Vagina (tissue), 2 donors: ENCODE data around the gene PRRG2. TPM values are rescaled to one million over a fixed set of nuclear protein-coding genes. Genes with fewer than 3 reads are reported as not detected.

ENCODE experiments used
- DNase-seq, 2 donors: peaks; one replicate each; pipeline ENCODE4 v3.0.0-alpha.2; 2017; ENCODE audit errors: extremely low spot score in 2 of 2
- H3K27ac ChIP-seq: fragments of 200-600 bp; sonication (generic); one replicate; pipeline ENCODE4 v1.5.1; 2019
- H3K27me3 ChIP-seq: fragments of 200-600 bp; sonication (generic); one replicate; pipeline ENCODE4 v1.5.1; 2019
- H3K36me3 ChIP-seq, 2 donors: fragments of 200-600 bp; sonication (generic); one replicate each; pipeline ENCODE4 v1.5.1; 2017 to 2019
- H3K4me1 ChIP-seq: fragments of 200-600 bp; sonication (generic); one replicate; pipeline ENCODE4 v1.5.1; 2019
- H3K4me3 ChIP-seq, 2 donors: fragments of 200-600 bp; sonication (generic); 1 replicate in 1 of 2; 2 replicates in 1 of 2; pipeline ENCODE4 v1.5.1; 2016 to 2019
- H3K9me3 ChIP-seq: fragments of 200-600 bp; sonication (generic); one replicate; pipeline ENCODE4 v1.5.1; 2019
- CTCF ChIP-seq, 3 experiments: fragments of 450-650 bp in 2 of 3; fragments of 200-600 bp in 1 of 3; sonication (generic) in 1 of 3; IDR thresholded peaks; one replicate each; pipeline ENCODE4 v1.5.1; 2017 to 2019; ENCODE audit warnings: antibody characterized with exemption in 3 of 3, mild to moderate bottlenecking in 2 of 3, moderate library complexity in 2 of 3
- POLR2A ChIP-seq, 2 donors: fragments of 450-650 bp; IDR thresholded peaks; one replicate each; pipeline ENCODE4 v1.6.1; 2017; ENCODE audit warnings: antibody characterized with exemption in 2 of 2, mild to moderate bottlenecking in 2 of 2, moderate library complexity in 2 of 2
- POLR2AphosphoS5 ChIP-seq, 2 donors: sonication (generic); formaldehyde crosslinking; IDR thresholded peaks; one replicate each; pipeline ENCODE4 v1.9.0; 2017; ENCODE audit warnings: antibody characterized with exemption in 2 of 2, mild to moderate bottlenecking in 2 of 2, low read depth in 1 of 2; ENCODE audit not compliant: insufficient read depth in 1 of 2
- intact Hi-C: fragments of 100-400 bp; cut with DNase I; formaldehyde crosslinking; loops from one replicate; pipeline ENCODE4 v1.15.1; 2023
- total RNA-seq: library from RNA; depleted of rRNA; stranded (reverse); fragments of >200 nt; gene quantifications from one replicate; pipeline ENCODE4 v1.2.3, GENCODE V29; 2016

The PRRG2 gene
- total RNA-seq, 1 donor from 2014 or later, result 5.4 TPM

GRCh38 chr19:49579947-49580263, 1.2 kb upstream of the PRRG2 start:
- H3K36me3 ChIP-seq, result peaks cover 0 to 15% of the 10 kb centered on the region in 2 donors
- no peaks in the 10 kb centered on the region for H3K27me3 ChIP-seq
- intact Hi-C loops, result no loop called here
- no peak for DNase-seq
- H3K9me3 ChIP-seq, result no peaks in the 10 kb centered on the region
- peaks cover 17% of the 10 kb centered on the region for H3K4me1 ChIP-seq
- H3K27ac ChIP-seq, result peak overlapping the region; percentile 81
- TF ChIP-seq POLR2A (IDR thresholded peaks at IDR 0.05) (no peak), CTCF (IDR thresholded peaks at IDR 0.05) (no peak), POLR2AphosphoS5 (IDR thresholded peaks at IDR 0.05; ENCODE audit: insufficient read depth in 1 of 2, low read depth in 1 of 2) (no peak)
- peak overlapping the region; percentile 77 to 83 for H3K4me3 ChIP-seq

GRCh38 chr19:49580264-49581006, 681 bp upstream of the PRRG2 start, which contains the start of gene NOSIP:
Gene NOSIP (minus strand): TSS chr19:49580556. CDS start chr19:49560691, 19,865 bp downstream.
- peak within 1 kb of the TSS; percentile 77 to 83 for H3K4me3 ChIP-seq
- peaks cover 17% of the 10 kb centered on the region for H3K4me1 ChIP-seq
- intact Hi-C loops, result no loop called here
- no peaks in the 10 kb centered on the region for H3K9me3 ChIP-seq
- TF ChIP-seq POLR2AphosphoS5 (IDR thresholded peaks at IDR 0.05; ENCODE audit: insufficient read depth in 1 of 2, low read depth in 1 of 2) (peak; percentile 92 to 100), POLR2A (IDR thresholded peaks at IDR 0.05) (peak in 1 of 2 donors; percentile 79), CTCF (IDR thresholded peaks at IDR 0.05) (peak in 1 of 3 experiments; percentile 15)
- DNase-seq, result peak in 1 of 2 donors; percentile 95
- H3K27me3 ChIP-seq, result no peaks in the 10 kb centered on the region
- H3K36me3 ChIP-seq, result peaks cover 0 to 10% of the 10 kb centered on the region in 2 donors
- H3K27ac ChIP-seq, result peak within 1 kb of the TSS; percentile 81

- Histone ChIP-seq H3K4me1 (peaks cover 14% of the 10 kb centered on the region), H3K27me3 (no peaks in the 10 kb centered on the region), H3K27ac (no peak overlapping the region), H3K9me3 (no peaks in the 10 kb centered on the region), H3K36me3 (no peaks in the 10 kb centered on the region), H3K4me3 (no peak overlapping the region)
- no peak for DNase-seq
- TF ChIP-seq POLR2A (IDR thresholded peaks at IDR 0.05) (no peak), CTCF (IDR thresholded peaks at IDR 0.05) (no peak), POLR2AphosphoS5 (IDR thresholded peaks at IDR 0.05; ENCODE audit: insufficient read depth in 1 of 2, low read depth in 1 of 2) (no peak)
- intact Hi-C loops, result no loop called here
Observed at GRCh38 chr19:49583239-49583638, 2.1 kb downstream of the PRRG2 start.

- intact Hi-C loops, result no loop called here
- Histone ChIP-seq H3K4me1 (peaks cover 6% of the 10 kb centered on the region), H3K4me3 (no peak overlapping the region), H3K27ac (no peak overlapping the region), H3K9me3 (no peaks in the 10 kb centered on the region), H3K27me3 (no peaks in the 10 kb centered on the region), H3K36me3 (no peaks in the 10 kb centered on the region)
- no peak for DNase-seq
- no peak for TF ChIP-seq CTCF (IDR thresholded peaks at IDR 0.05)
- no peak for TF ChIP-seq POLR2AphosphoS5 (IDR thresholded peaks at IDR 0.05; ENCODE audit: insufficient read depth in 1 of 2, low read depth in 1 of 2)
- no peak for TF ChIP-seq POLR2A (IDR thresholded peaks at IDR 0.05)
Observed at GRCh38 chr19:49585023-49585422, 3.9 kb downstream of the PRRG2 start.

- Histone ChIP-seq H3K9me3 (no peaks in the 10 kb centered on the region), H3K27ac (no peak overlapping the region), H3K27me3 (no peaks in the 10 kb centered on the region), H3K36me3 (no peaks in the 10 kb centered on the region), H3K4me3 (no peak overlapping the region), H3K4me1 (peaks cover 9% of the 10 kb centered on the region)
- no peak for DNase-seq
- TF ChIP-seq CTCF (IDR thresholded peaks at IDR 0.05) (no peak), POLR2AphosphoS5 (IDR thresholded peaks at IDR 0.05; ENCODE audit: insufficient read depth in 1 of 2, low read depth in 1 of 2) (no peak), POLR2A (IDR thresholded peaks at IDR 0.05) (no peak)
- intact Hi-C loops, result no loop called here
Observed at GRCh38 chr19:49587227-49587626, 6.1 kb downstream of the PRRG2 start.
